ENCODE measurements around the gene C6orf47.

- TF ChIP-seq POLR2A (IDR thresholded peaks at IDR 0.05) (no peak), CTCF (IDR thresholded peaks at IDR 0.05 in 4 of 5, conservative IDR thresholded peaks at IDR 0.05 in 1 of 5) (no peak)
Measured at GRCh38 chr6:31701666-31702404, 41.3 kb upstream of the C6orf47 start.

All from gastrocnemius medialis (tissue), 4 donors.